OCI-LY7 (cell line): ENCODE results near the gene FMN1.

Source experiments
- CTCF ChIP-seq: fragments of 200-600 bp; sonication (generic); conservative IDR thresholded peaks from 2 replicates; pipeline ENCODE4 v1.5.1; 2014; ENCODE audit warnings: mild to moderate bottlenecking, antibody characterized with exemption, low read length, moderate library complexity, mixed read lengths
- EZH2phosphoT487 ChIP-seq: fragments of 200-600 bp; sonication (generic); IDR thresholded peaks from 2 replicates; pipeline ENCODE4 v1.6.1; 2018; ENCODE audit warnings: low read depth, borderline replicate concordance, mild to moderate bottlenecking, mixed run types, antibody characterized with exemption, low read length, moderate library complexity, mixed read lengths

DNA sequence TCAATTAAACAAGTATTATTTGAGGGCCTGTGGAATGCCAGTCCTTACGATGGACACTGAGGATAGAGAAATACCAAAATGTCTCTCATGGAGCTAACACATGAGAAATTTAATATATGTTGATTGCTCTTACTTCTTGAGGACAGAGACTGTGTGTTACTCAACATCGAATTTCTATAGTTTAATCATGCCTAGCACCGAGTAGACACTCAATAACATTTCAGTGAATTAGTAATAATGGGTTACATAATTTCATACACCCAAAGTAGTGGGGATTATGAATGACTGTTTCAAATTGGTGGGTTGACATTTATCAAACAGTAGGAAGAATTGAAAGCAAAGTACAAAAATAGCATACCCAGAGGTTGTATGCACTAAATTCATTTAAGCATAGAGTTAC lies 11.2 kb downstream of the FMN1 start:
- no peak for TF ChIP-seq CTCF
- no peak for TF ChIP-seq EZH2phosphoT487
